Keratinocyte (primary cell): ENCODE results near the gene PIP5K1A.

Experiments
- EZH2 ChIP-seq: IDR thresholded peaks from one replicate; pipeline ENCODE4 v1.6.1; 2012; ENCODE audit warnings: inconsistent platforms, mild to moderate bottlenecking, low read length, moderate library complexity
- TF ChIP-seq, protein P1 (sequence below), 3 experiments: IDR thresholded peaks in 1 of 3; conservative IDR thresholded peaks in 1 of 3; optimal IDR thresholded peaks in 1 of 3; 2 replicates in 2 of 3; 3 replicates in 1 of 3; pipeline versions ENCODE3 to v1.5.1; 2011; ENCODE audit warnings: low read length in 3 of 3, mild to moderate bottlenecking in 3 of 3, moderate library complexity in 2 of 3, control low read depth in 1 of 3, inconsistent platforms in 1 of 3; ENCODE audit not compliant: insufficient read depth in 2 of 3; ENCODE audit errors: extremely low read depth in 1 of 3

DNA sequence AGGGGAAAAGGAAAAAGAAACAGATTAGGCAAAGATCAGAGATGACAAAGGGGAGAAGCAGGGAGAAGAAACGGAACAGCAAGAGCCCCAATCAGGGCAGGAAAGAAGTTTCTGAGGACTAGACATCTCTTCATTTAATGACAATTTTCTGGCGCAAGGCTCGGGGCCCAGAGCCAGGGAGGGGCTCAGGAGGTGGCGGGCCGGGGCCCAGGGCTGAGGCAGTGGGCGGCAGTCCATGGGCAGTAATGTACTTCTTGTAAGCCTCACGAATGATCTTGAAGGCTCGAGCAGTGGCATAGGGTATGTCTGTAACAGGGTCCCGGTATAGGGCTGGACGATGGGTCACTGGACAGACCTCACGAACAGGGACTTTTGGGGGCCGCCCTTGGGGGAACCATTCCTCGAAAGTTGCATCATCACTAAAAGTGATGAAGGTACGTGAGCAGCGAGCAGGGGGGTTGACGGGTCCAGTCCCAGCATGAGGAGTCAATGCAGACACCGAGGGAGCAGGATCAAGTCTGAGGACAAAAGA lies 21.8 kb upstream of the PIP5K1A start:
- TF ChIP-seq, protein P1, sequence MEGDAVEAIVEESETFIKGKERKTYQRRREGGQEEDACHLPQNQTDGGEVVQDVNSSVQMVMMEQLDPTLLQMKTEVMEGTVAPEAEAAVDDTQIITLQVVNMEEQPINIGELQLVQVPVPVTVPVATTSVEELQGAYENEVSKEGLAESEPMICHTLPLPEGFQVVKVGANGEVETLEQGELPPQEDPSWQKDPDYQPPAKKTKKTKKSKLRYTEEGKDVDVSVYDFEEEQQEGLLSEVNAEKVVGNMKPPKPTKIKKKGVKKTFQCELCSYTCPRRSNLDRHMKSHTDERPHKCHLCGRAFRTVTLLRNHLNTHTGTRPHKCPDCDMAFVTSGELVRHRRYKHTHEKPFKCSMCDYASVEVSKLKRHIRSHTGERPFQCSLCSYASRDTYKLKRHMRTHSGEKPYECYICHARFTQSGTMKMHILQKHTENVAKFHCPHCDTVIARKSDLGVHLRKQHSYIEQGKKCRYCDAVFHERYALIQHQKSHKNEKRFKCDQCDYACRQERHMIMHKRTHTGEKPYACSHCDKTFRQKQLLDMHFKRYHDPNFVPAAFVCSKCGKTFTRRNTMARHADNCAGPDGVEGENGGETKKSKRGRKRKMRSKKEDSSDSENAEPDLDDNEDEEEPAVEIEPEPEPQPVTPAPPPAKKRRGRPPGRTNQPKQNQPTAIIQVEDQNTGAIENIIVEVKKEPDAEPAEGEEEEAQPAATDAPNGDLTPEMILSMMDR (optimal IDR thresholded peaks at IDR 0.05 in 1 of 3, IDR thresholded peaks at IDR 0.05 in 1 of 3, conservative IDR thresholded peaks at IDR 0.05 in 1 of 3; ENCODE audit: extremely low read depth in 1 of 3, insufficient read depth in 2 of 3, low read length in 3 of 3), result no peak
- no peak for TF ChIP-seq EZH2
